NT2/D1 (cell line): ENCODE data around the gene MACROD1.

Experiments used
- DNase-seq: peaks from one replicate; pipeline ENCODE4 v3.0.0-alpha.2; 2011; ENCODE audit warnings: low read depth, low spot score
- H3K27me3 ChIP-seq: 2 replicates; pipeline ENCODE4 v1.6.0; 2011; ENCODE audit warnings: mild to moderate bottlenecking; ENCODE audit not compliant: insufficient read length, insufficient read depth
- H3K36me3 ChIP-seq: 2 replicates; pipeline ENCODE4 v1.6.1; 2011; ENCODE audit warnings: mild to moderate bottlenecking, low read length, mixed read lengths; ENCODE audit not compliant: insufficient read depth, insufficient read length
- H3K4me1 ChIP-seq: 2 replicates; pipeline ENCODE4 v1.5.1; 2011; ENCODE audit not compliant: insufficient read depth, insufficient read length
- H3K4me3 ChIP-seq: 2 replicates; pipeline ENCODE4 v1.5.1; 2011; ENCODE audit warnings: low read depth; ENCODE audit not compliant: insufficient read length
- H3K9ac ChIP-seq: 2 replicates; pipeline ENCODE4 v1.6.0; 2011; ENCODE audit warnings: low read depth; ENCODE audit not compliant: insufficient read length
- H3K9me3 ChIP-seq: 2 replicates; pipeline ENCODE4 v1.5.1; 2011; ENCODE audit warnings: mild to moderate bottlenecking, low read length; ENCODE audit not compliant: insufficient read depth
- SUZ12 ChIP-seq: IDR thresholded peaks from 2 replicates; pipeline ENCODE4 v1.6.1; 2011; ENCODE audit not compliant: insufficient read length, insufficient read depth; ENCODE audit errors: extremely low read depth
- YY1 ChIP-seq: IDR thresholded peaks from 2 replicates; pipeline ENCODE4 v1.6.1; 2011; ENCODE audit not compliant: insufficient read length, insufficient read depth
- ZNF274 ChIP-seq: IDR thresholded peaks from 2 replicates; pipeline ENCODE4 v1.6.1; 2011; ENCODE audit warnings: mild to moderate bottlenecking, low read depth, low read length

The MACROD1 gene

DNA sequence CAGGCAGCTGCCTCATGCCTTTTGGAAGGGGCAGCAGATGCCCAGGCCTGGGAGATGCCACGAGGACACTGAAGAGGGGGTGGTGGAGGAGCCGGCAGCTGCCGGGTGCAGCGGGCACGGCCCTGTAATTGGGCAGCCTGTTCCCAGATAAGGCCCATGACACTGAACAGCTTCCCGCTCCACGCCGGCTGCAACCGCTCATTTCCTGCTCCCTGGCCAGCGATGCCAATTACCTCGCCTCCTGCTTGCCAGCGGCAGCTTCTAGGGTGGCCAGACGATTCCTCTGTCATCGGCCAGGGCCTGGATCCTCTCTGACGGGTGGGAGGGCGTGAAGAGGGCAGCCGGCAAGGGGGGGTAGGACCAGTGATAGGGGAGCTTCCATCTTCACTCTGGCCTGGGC, 107.4 kb downstream of the MACROD1 start:
- peaks cover 73% of the 10 kb centered on the region for H3K27me3 ChIP-seq
- TF ChIP-seq YY1, result no peak
- TF ChIP-seq ZNF274, result no peak
- TF ChIP-seq SUZ12, result no peak

DNA sequence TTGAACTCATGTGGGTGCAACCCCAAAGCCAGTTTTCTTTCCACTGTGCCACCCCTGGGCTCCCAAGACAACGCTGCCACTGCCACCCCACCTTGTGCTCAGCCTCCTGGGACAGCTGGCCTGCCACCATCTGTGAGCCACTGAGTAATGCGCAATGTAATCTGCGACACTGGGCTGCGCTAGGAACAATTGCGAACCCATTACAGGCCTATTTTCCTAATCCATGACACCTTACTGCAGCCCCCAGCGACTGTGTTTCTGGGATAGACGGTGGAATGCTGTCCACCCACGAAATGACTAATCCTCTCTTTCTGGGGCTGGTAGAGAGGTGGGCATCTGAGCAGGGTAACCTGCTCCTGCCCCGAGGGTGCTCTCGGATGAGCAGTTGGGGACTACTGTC, 108.0 kb downstream of the MACROD1 start:
- DNase-seq, result no peak
- TF ChIP-seq YY1 (no peak), SUZ12 (no peak), ZNF274 (no peak)
- no peaks in the 10 kb centered on the region for H3K9me3 ChIP-seq
- H3K27me3 ChIP-seq, result peaks cover 67% of the 10 kb centered on the region
- no peaks in the 10 kb centered on the region for H3K36me3 ChIP-seq
- peaks cover 33% of the 10 kb centered on the region for H3K4me1 ChIP-seq
- H3K4me3 ChIP-seq, result no peak overlapping the region
- no peak overlapping the region for H3K9ac ChIP-seq

More for the DNA sequence above, 107.4 kb downstream of the MACROD1 start:
- Histone ChIP-seq H3K9ac (no peak overlapping the region), H3K4me3 (no peak overlapping the region), H3K4me1 (peaks cover 31% of the 10 kb centered on the region), H3K9me3 (no peaks in the 10 kb centered on the region), H3K36me3 (no peaks in the 10 kb centered on the region)
- DNase-seq, result no peak

DNA sequence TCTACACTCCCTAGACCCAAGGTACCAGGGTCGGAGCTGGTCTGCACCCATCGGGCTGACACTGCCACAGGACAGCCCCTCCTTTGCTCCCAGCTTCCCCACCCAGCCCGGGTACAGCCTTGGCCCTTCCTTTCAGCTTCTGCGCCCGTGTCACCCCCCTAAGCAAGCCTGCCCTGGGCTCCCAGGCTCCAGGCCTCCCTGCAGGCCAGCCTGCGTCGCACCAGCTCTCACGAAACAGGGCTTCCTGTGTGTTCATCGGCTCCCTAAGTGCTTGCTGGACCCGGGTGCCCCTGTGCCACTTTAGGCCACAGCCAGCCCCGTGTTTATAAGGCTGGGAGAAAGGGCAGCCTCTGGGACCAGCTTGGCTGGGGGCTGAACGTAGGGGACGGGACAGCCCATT, 109.1 kb downstream of the MACROD1 start:
- no peak for DNase-seq
- Histone ChIP-seq H3K9me3 (no peaks in the 10 kb centered on the region), H3K4me3 (no peak overlapping the region), H3K9ac (peak overlapping the region; percentile 45), H3K4me1 (peaks cover 38% of the 10 kb centered on the region), H3K36me3 (no peaks in the 10 kb centered on the region), H3K27me3 (peaks cover 59% of the 10 kb centered on the region)
- TF ChIP-seq SUZ12 (no peak), ZNF274 (no peak), YY1 (no peak)

DNA sequence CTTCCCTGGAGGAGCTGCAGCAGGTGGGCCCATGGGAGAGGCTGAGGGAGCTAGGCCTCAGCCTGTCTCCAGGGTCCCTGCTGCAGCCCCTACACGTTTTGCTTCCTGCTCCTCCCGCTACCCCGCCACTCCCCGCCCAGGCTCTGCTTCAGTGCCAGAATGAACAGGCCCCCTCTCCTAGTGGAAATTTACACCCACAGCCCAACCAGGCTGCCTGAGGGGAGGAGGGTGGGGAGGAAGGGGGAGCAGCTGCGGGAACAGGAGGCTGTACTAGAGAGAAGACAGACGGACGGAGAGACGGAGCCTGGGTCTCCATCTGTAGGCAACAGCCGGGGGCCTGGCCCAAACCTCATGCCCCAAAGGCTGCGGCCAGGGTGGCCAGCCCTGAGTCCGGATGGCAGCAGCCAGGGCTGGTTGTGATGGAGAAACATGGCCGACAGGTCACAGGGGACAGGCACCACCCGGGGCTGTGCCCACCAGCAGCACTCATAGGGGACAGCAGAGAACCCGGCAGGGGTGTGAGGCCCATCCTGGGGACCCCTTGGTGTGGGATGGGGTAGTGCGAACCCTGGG, 109.6 kb downstream of the MACROD1 start:
- Histone ChIP-seq H3K4me3 (no peak overlapping the region), H3K27me3 (peaks cover 57% of the 10 kb centered on the region), H3K36me3 (no peaks in the 10 kb centered on the region), H3K4me1 (peaks cover 41% of the 10 kb centered on the region), H3K9ac (peak overlapping the region; percentile 24), H3K9me3 (no peaks in the 10 kb centered on the region)
- no peak for TF ChIP-seq YY1
- no peak for DNase-seq

- Histone ChIP-seq H3K4me1 (peaks cover 41% of the 10 kb centered on the region), H3K9me3 (no peaks in the 10 kb centered on the region), H3K4me3 (no peak overlapping the region), H3K27me3 (peaks cover 48% of the 10 kb centered on the region), H3K36me3 (no peaks in the 10 kb centered on the region), H3K9ac (no peak overlapping the region)
- TF ChIP-seq YY1, result no peak
- TF ChIP-seq SUZ12, result no peak
- no peak for TF ChIP-seq ZNF274
- no peak for DNase-seq
Observed at GRCh38 chr11:64055077-64055476, 110.8 kb downstream of the MACROD1 start.

- peak; percentile 61 for DNase-seq
- Histone ChIP-seq H3K27me3 (peaks cover 45% of the 10 kb centered on the region), H3K36me3 (no peaks in the 10 kb centered on the region), H3K9ac (peak overlapping the region; percentile 58), H3K4me1 (peaks cover 43% of the 10 kb centered on the region), H3K9me3 (no peaks in the 10 kb centered on the region), H3K4me3 (no peak overlapping the region)
- no peak for TF ChIP-seq SUZ12
- TF ChIP-seq ZNF274, result no peak
- no peak for TF ChIP-seq YY1
Observed at GRCh38 chr11:64053699-64054098, 112.2 kb downstream of the MACROD1 start.

- Histone ChIP-seq H3K4me3 (no peak overlapping the region), H3K9me3 (no peaks in the 10 kb centered on the region), H3K9ac (peak overlapping the region; percentile 58), H3K36me3 (no peaks in the 10 kb centered on the region), H3K27me3 (peaks cover 39% of the 10 kb centered on the region), H3K4me1 (peaks cover 46% of the 10 kb centered on the region)
- no peak for DNase-seq
- no peak for TF ChIP-seq SUZ12
- no peak for TF ChIP-seq ZNF274
- TF ChIP-seq YY1, result no peak
Observed at GRCh38 chr11:64052938-64053622, 112.8 kb downstream of the MACROD1 start.

- Histone ChIP-seq H3K36me3 (no peaks in the 10 kb centered on the region), H3K9me3 (no peaks in the 10 kb centered on the region), H3K27me3 (peaks cover 32% of the 10 kb centered on the region), H3K4me1 (peaks cover 50% of the 10 kb centered on the region), H3K9ac (peak overlapping the region; percentile 21), H3K4me3 (no peak overlapping the region)
- no peak for DNase-seq
- TF ChIP-seq SUZ12 (no peak), ZNF274 (no peak), YY1 (no peak)
Observed at GRCh38 chr11:64052436-64052835, 113.5 kb downstream of the MACROD1 start.
